ENCODE data around the gene ITGA7.

ITGA7 gene

DNA sequence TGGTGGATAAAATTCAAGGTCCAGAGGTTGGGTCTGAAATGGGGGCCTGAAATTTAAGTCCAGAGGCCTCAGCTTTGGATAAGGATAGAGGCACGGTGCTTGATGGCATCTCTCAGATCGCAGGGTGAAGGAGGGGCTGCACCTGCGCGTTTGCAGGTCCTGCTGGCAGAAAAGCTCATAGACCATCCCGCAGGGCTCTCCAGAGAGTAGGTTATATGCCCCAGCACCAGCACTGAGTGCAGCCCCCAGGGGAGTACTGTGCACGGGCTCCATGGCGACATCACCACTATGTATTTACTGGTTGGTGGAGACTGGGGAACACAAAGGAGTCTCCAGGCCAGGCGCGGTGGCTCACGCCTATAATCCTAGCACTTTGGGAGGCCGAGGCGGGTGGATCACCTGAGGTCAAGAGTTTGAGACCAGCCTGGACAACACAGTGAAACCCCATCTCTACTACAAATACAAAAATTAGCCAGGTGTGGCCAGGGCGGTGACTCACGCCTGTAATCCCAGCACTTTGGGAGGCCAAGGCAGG, 25.4 kb upstream of the ITGA7 start:
- DNase-seq = no peak

DNA sequence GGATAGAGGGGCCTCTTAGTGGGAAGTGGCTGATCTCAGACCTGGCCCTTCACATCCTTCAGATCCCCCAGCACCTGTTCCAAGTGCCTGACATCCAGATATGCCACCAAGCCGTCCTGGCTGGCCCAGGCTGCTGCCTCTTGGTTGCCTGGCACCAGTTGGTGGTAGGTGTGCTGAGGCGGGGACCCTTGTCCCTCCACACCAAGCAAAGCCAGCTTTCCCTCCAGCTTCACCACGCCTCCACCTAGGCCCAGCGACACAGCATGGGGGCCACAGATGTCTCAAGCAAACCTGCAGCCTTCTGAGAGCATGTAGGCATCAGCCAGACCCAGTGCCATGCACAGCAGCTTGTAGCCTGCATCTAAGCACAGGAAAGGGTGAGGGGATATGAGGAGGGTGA, 24.6 kb upstream of the ITGA7 start:
- no peak for DNase-seq

DNA sequence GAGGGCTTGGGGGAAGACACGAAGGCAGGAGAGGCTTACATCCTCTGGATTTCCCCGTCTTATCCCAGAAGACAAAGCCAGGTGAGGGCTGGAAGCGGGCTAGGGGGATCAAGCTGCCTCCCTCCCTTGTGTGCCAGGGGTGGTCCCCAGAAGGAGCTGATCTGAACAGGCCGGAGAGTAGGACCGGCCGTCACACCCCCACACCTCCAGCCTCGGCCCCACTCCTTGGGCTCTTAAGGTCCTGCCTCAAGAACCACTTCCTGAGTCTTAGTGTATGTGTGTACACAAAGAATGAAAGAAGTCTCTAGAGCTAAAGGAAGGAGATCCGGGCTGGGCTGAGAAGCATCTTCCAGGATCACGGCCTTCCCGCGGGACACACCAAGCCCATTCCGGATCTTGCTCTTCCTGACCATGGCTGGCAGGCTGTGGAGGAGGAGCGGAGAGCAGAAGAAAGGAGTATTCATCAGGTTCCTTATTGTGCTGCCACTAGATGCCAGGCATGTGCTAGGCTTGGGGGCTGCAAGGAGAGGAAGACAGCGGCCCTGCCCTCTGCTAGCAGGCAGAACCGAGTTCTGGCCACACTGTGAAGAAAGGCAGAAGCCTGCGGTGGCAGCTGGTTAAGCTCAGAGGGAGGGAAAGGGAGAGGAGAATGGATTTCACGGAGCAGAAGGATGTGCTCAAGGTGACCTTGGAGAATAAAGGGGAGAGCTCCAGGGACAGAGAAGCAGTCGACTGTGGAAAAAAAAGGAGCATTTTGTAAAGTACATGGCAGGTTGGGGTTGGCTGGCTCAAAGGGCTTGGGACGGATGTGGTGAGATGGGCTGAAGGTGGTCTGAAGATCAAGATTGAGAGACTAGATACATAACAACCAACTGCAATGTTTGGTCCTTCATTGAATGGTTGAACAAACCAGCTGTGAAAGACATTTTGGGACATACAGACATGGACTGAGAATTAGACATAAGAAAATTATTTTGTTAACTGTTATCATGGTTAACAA, 22.4 kb upstream of the ITGA7 start:
- DNase-seq = peak; percentile 53 to 68 (median 65)

DNA sequence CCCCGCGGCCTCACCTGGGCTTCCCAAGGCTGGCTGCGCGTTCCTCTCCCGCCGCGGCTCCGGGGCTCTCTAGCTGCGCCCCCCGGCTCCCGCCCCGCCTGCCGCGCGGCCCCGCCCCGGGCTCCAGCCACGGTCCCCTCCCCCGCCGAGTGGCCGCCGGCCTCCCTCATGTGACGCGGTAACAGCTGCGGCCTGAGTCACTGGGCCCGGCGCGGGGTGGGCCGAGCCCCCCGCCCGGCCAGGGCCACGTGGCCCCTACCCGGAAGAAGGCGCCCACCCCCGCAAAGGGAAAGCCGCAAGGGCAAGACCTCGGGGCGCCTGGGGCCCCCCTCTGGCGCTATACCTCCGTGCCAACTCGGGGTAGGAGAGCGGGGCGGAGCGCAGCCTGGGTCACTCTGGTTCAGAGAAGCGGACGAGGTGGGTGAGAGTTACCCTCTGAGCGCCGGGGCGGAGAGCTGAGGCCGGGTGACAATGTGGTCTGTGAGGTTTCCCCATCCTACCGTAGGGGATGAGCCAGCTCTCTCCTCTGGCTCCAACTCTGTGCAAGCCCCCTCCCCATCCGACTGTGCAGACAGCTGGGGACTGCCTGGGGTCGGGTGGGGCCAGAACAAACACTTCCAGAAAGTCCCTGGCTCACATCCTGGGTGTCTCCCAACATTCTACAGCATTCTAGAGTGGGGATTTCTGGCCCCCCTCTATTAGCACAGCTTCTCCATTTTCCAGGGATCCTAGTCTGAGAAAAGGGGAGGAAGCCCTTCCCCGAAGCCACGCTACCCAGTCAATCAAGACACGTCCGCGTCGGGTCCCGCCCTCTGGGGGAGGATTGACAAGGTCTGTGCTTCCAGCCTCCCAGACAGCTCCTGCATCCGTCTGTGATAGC, 21.5 kb upstream of the ITGA7 start, which contains the start of gene CD63:
Gene CD63 (minus strand): TSS at position 71 of the 880 bp plus-strand sequence. CDS start 668 bp downstream, outside the sequence.
- DNase-seq = peak; percentile 96 to 99 (median 97)

DNA sequence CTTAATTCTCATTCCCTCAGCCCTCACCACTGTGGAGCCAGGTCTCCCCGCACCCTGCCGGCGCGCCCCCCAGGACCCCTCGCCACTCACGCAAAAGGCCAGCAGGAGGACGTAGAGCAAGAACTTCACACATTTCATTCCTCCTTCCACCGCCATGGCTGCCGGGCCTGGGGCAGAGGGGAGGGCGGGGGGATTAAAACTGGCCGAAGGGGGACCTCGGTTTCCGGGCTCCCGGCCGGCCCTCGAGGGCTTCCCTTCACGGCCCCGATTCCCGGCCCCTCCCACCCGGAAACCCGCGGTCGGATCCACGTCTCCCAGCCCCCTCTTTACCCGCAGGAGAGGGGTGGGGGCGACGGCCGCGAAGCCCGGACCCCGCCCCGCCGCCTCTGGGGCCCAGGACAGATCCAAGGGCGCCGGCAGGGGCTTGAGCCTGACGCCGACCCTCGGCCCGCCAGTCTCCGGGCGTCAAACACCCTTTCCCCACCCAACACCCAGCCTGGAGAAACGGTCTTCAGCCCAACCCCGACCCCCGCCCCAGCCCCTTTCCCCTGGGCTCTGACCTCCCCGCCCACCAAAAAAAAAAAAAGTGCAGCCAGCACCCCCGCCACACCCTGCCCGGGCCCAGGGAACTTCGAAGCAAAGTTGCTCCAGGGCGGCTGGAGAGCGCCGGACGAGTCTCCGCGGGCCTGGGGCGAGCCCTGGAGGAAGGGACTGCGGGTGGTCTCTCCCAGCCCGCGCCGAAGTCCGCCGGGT, 20.7 kb upstream of the ITGA7 start:
- DNase-seq = peak; percentile 60 to 88 (median 64)

DNA sequence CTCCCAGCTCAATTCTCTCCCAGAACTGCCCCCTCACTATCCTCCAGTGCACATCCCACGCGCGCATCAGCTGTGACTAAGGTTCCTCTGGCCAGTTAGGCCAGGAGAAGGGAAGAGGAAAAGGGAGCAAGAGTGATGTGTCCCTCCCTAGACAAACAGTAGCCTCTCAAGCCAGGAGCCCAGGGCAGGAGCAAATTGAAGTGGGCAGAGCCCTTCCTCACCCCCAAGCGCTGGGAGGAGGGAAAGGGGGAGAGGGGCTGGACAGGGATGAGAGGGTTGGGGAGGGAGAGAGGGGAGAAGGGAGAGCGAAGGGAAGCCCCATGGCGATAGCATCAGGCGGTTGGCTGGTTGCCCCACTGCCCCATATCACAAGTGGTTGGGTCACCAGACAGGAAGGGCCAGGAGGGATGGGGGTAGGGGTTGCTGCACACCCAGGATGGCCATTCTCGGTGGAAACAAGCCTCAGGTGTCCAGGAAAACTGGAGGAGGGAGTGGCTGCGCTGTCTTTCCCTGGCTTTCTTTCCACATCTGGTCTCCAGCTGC, 20.0 kb upstream of the ITGA7 start:
- DNase-seq = peak; percentile 77 to 83 (median 78)

DNA sequence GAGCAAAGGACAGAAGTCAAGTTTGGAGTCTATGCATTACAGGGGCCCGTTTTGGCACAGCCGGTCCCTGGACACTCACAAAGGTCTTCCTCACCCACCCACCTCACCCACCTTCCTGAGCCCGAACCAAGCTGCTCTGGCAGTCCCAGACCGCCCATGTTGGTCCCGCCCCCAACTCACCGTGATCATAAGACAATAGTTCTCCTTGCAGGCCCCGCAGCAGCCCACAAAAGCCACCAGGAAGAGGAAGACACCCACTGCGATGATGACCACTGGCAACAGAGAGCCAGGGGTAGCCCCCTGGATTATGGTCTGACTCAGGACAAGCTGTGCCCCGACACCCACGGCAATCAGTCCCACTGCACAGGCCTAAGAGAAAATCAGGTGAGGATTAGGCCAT, 19.3 kb upstream of the ITGA7 start:
- DNase-seq = peak; percentile 79 to 87 (median 85)

DNA sequence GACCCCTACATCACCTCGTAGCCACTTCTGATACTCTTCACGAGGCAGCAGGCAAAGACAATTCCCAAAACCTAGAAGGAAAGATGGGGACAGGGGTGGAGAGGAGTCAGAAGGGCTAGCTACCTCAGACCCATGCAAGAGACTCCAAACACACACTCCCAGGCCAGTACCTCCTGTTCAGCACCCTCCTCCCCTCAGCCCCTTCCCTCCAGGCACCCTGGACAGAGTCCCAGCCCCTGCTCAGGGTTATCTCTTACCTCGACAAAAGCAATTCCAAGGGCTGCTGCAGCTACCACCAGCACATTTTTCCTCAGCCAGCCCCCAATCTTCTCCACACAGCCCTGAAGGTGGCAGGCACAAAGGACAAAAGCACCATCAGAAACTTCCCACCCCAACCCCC, 17.9 kb upstream of the ITGA7 start:
- no peak for DNase-seq

DNA sequence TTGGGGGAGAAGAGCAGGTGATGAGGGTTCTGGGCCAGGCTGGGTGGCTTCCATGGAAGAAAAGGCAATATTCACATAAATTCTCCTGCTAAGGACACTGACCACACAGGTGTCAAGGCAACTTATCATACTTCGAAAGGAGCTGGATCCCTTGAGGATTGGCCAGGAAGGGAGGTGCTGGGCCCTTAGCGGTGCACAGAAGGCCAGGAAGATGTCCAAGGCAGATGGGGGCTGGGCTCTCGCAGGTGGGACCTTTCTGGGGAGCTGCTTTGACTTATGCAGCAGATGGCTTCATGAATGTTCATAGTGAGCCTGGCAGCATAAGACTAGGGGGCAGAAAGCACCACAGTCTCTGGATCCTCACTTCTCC, 17.2 kb upstream of the ITGA7 start:
- no peak for DNase-seq

DNA sequence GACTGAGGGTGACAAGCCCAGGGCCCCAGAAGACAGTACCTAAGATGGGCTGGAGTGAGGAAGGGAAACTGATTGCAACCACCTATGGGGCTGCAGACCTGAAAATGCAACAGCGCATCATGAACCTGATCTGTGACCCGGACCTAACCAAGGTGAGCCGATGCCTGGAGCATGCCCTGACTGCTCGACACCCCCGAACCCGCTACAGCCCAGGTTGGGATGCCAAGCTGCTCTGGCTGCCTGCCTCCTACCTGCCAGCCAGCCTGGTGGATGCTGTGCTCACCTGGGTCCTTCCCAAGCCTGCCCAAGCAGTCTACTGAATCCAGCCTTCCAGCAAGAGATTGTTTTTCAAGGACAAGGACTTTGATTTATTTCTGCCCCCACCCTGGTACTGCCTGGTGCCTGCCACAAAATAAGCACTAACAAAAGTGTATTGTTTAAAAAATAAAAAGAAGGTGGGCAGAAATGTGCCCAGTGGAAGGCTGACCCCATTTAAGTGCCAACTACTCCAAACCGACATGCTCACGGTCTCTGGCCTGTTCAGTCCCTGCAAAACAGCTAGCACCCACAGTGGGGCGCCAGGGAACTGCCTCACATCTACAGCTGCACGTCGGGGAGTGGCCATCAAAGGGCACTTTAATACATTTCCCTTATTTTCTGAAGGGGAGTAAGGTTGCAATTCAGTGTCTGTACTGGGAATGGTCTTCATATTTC, 16.7 kb upstream of the ITGA7 start:
- DNase-seq = peak; percentile 77 to 82 (median 79)

DNA sequence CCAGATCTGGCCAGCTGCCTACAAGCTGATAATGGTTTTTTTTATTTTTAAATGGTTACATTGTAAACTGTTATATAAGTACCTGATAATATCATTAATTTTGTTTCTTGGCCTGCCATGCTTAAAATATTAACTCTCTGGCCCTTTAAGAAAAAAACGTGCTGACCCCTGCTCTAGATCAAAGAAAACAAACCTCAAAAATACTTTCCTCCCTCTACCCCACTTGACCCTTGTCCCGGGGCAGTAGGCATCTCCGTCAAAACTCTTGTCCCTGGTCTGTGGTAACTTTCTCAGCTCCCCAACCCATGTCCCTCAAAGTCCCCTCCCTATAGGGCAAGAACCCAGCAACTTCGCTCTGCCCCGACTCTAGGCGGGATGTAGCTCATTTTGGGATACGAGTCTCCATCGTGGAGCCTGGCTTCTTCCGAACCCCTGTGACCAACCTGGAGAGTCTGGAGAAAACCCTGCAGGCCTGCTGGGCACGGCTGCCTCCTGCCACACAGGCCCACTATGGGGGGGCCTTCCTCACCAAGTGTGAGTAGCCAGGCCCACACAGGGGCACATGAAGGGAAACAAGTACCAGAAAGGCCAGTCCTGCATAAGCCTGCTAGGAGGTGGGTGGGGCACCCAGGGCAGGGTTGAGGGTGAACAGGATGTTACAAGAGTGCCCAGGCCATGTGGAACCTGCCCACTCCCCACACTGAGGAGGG, 16.0 kb upstream of the ITGA7 start:
- DNase-seq = no peak

DNA sequence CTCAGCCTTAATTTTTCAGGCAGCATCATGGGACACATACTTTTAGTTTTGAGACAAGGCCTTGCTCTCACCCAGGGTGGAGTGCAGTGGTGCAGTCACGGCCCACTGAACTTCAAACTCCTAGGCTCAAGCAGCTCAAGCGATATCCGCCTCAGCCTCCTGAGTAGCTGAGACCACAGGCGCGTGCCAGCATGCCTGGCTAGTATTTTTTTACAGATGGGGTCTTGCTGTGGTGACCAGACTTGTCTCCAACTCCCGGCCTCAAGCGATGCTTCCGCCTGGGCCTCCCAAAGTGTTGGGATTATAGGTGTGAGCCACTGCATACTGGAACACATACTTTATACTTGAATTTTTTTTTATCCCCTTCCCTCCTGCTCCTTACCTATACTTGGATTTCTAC, 15.2 kb upstream of the ITGA7 start:
- no peak for DNase-seq

DNA sequence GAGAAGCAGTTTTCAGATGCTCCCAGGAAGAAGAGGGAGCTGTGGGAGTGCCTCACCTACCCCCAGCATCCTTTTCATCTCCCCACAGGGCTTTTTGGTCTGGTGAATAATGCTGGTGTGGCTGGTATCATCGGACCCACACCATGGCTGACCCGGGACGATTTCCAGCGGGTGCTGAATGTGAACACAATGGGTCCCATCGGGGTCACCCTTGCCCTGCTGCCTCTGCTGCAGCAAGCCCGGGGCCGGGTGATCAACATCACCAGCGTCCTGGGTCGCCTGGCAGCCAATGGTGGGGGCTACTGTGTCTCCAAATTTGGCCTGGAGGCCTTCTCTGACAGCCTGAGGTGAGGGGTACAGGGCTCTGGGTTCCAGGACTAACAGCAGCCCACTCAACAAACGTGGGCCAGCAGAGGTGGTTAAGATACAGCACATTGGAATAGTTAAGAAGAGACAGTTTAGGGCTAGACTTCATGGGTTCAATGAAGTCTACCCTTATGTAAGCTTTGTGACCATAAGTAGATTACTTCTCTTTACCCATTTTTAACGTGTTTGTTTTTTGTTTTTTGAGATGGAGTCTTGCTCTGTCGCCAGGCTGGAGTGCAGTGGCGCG, 14.0 kb upstream of the ITGA7 start:
- DNase-seq = no peak

DNA sequence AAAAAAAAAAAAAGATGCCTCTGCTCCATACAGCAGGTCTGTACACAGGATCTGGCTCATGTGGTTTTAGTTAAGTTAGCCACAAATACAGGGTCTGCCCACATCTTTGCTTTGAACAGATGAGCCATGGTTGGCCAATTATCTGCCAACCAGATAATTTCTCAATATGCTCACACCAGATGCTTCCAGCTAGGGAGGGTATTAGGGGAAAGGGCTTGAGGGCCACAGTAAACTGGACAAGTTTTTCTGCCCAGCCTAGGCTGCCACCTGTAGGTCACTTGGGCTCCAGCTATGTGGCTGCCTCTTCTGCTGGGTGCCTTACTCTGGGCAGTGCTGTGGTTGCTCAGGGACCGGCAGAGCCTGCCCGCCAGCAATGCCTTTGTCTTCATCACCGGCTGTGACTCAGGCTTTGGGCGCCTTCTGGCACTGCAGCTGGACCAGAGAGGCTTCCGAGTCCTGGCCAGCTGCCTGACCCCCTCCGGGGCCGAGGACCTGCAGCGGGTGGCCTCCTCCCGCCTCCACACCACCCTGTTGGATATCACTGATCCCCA, 13.3 kb upstream of the ITGA7 start:
- peak; percentile 78 to 81 (median 80) for DNase-seq

DNA sequence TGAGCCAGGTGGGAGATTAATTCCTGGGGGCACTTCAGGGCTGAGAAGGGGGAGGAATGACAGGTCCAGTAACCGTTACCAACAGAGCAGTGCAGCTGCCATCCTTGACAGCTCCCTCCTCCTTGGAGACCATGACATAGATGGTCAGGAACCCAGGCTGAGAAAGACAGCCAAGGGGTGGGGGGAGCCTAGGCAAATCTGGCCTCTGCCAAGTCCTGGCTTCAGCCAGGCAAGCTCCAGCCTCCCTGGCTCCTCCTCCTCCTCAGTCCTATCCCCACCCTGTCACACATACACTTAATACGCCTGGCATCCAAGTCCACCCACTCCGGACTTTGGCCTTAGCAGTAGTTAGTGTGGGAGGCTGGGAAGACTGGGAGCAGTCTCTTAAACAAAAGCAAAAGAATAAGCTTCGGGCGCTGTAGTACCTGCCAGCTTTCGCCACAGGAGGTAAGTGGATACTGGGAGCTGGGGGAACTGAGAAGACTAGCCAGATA, 12.4 kb upstream of the ITGA7 start, which contains the start of gene RDH5:
Gene RDH5 (plus strand): TSS at position 323 of the 494 bp plus-strand sequence. CDS start 792 bp downstream, outside the sequence.
- DNase-seq = no peak

DNA sequence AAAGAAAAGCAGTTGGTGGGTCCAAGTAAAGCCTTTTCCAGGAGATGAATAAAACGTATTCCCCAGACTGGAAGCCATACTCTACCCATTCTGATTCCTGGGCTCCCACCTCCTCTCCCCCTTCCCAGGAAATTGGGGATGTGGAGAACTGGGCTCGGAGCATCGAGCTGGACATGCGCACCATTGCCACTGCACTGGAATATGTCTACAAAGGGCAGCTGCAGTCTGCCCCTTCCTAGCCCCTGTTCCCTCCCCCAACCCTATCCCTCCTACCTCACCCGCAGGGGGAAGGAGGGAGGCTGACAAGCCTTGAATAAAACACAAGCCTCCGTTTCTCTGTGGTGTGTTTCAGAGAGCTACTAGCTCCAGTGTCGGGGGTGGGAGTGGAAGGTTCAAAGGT, 11.7 kb upstream of the ITGA7 start:
- DNase-seq = no peak

DNA sequence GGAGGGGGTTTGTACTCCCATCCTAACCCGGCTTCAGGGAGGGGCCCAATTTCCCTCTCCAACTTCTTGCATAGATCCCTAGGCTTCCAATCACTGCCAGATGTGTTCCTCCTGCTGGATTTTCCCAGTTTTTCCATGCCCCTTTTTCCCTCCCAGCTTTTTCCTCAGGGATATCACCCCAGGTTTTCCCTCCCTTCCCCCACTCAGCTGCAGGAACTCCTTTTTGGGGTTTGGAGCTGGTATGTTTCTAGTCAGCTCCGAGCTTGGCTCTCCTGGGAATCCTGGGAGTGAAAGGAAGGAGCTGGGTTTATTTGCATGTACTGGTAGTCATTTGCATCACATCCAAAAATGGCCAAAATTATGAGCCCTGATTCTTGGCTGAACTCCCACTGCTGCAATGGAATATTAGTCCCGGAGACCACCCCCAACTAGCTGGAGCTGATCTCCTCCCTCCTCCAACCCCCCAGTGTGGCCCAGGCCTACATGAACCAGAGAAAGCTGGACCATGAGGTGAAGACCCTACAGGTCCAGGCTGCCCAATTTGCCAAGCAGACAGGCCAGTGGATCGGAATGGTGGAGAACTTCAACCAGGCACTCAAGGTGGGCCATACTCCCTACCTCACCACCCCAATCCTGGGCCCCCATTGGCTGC, 11.0 kb upstream of the ITGA7 start:
- DNase-seq = no peak

DNA sequence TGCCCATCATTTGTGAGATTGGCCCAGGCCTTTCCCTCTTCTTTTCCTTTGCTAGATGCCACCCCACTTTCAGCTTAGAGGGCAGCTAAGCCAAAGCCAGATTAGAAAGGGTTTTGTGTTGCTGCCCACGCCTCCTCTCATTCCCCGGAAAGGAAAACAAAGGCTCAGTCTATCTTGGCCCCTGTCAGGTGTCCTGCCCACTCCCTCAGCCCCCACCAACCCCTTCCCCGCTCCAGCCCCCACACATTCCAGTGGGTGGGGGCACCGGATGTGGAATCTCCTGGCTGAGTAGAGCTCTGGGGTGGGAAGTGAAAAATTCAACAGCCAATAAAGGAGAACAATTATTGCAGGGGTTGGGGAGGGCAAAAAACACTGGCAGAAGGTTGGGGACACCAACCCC, 10.3 kb upstream of the ITGA7 start:
- no peak for DNase-seq
